GM18861 (cell line): Measurements from ENCODE around the gene CLEC1A.

Experiments
- ATAC-seq: cut with Tn5 transposase; IDR thresholded peaks from one replicate; pipeline ENCODE4 v1.9.1; 2021; ENCODE audit not compliant: unreplicated experiment

The CLEC1A gene

DNA sequence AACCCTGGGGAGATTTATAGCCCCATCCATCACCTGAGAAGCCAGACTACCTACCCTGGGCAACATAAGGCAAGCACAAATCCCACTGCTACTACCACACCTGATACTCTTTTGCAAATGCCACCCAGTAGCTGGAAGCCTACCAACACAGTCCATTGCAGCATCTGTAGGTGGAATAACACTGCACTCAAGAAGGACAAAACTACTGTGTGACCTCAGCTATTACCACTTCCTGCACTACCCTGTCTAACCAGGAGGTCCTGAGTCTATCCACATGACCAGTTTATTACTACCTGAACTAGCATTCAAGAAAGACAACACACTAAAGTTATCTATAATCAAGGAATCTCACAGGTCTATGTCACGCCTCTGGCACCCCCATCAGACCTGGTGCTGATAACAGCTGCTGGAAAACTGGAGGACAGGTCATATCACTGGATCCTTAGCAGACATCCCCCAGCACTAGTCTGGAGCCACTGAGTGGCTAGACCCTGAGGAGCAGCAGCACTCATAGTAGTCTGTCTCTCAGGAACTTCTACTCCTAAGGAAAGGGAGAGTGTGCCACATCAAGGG lies 2.9 kb upstream of the CLEC1A start:
- ATAC-seq: no peak

GRCh38 chr12:10101042-10101579 lies 2.3 kb upstream of the CLEC1A start:
- no peak for ATAC-seq

DNA sequence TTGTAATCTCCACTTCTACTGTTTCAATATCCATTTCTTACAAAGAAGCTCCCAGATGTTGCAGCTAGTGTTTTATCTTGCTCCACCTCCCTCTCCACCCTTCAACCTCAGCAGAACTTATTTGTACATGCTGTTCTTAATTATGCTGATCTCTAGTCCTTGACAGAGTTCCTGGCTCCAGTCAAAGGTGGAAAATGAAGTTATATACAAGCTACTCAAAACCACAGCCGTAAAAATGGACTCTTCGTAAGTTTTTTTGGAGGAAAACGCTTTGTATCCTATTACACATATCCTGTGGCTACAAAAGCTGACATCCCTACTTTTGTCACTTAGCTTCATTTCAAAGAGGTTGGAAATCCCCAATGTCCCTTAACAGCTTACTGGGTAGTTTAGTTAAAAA lies 1.3 kb downstream of the CLEC1A start:
- no peak for ATAC-seq

- no peak for ATAC-seq
Observed at GRCh38 chr12:10095971-10096370, 2.8 kb downstream of the CLEC1A start.

DNA sequence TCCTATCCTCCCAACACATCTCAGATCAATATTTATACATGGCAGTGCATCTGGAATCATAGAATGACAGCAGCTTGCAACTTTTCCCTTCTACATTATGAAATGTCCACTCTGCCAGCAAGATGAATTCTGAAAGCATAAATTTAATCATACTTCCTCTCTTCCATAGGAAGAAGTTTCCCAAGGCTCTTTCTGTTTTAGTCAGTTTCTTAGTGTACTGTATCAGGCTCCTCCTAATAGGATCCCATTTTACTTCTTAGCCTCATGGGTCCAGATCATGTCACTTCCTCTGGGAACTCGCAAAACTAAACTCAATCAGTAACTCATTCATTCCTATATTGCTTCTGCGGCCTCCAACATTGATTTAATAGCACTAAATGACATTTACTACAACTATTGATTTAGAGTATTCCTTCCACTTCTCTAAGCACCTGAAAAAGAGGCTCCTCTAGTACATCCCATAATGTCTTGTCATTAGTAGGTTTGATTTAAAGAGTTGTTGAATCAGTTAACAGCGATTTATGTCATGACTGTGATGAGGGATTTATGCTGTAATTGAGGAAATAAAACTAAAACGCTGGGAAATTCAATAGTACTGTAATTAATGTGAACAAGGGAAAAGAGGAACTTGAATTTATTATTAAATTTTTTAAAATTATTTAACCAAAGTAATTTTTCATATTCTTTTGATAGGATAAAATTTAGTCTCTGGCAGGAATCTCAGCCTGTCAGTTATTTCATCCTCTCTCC lies 4.0 kb downstream of the CLEC1A start:
- no peak for ATAC-seq

- no peak for ATAC-seq
Observed at GRCh38 chr12:10088955-10089900, 9.6 kb downstream of the CLEC1A start.

DNA sequence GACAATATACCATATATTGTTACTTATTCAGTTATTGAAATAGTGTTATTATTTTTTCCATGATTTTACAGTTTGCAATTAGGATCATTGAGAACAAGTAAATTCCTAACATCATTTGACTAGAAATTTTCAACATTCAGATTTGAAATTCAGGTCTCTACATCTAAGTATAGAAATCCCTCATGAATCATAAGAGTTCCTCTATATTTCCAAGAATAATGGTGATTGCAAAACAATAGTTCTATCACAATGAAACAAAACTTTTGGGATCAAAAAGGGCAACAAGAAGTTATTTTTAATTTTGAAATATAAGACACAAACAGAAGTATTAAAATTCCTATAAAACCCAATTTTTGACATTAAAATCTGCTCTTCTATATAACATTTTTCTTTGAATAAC lies 10.8 kb downstream of the CLEC1A start:
- no peak for ATAC-seq

GRCh38 chr12:10086387-10086786 lies 12.4 kb downstream of the CLEC1A start:
- no peak for ATAC-seq

- no peak for ATAC-seq
Observed at GRCh38 chr12:10084733-10085132, 14.1 kb downstream of the CLEC1A start.

- no peak for ATAC-seq
Observed at GRCh38 chr12:10082117-10082874, 16.5 kb downstream of the CLEC1A start.

DNA sequence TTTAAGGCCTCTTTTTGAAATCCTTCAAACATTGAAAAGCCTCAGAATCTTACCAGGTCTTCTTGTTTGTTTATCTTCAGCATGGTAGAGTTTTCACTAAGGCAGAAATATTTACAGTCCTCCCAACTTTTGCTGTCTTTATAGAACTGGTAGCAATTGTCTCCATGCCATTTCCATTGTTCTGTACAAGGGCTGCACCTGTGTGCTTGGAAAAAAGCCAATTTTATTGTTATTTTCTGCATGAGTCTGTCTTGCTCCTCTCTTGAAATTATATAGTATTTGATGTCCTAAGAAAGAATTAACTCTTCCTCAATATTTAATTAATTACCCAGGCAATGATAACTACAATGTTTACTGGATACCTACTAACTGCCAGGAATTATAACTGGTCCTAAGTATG lies 23.3 kb downstream of the CLEC1A start:
- ATAC-seq: no peak

GRCh38 chr12:10073261-10073660 lies 25.5 kb downstream of the CLEC1A start:
- no peak for ATAC-seq

DNA sequence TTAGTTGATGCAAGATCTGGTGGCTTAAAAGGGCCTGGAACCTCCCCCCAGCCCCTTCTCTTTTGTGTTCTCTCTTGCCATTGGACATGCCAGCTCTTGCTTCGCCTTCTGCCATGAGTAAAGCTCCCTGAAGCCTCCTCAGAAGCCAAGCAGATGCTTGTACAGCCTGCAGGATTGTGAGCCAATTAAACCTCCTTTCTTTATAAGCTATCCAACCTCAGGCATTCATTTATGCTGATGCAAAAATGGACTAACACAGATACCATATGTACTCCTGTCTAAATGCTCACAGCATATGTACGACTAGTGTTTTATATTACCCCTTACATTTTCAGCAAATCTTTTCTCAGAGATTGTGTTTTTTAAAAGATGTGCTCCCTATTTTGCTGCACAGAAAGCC lies 26.7 kb downstream of the CLEC1A start:
- no peak for ATAC-seq

DNA sequence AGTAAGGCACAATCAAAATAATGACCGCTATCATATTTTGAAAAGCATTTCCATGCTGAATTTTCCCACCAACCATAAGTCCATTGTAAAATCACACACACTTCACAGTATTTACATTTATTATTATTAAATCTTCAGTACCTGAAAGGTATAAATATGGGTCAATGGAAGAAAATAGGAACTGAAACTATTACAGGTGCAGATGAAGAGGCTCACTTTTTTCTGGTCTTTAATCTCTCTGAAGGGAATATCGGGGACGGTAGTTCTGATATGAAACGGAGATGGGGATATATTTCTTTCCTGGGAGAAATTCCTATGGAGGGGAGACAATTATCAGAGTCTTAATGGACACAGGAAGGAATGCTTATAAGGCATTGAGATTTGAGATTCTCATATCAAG lies 28.4 kb downstream of the CLEC1A start:
- ATAC-seq: no peak

DNA sequence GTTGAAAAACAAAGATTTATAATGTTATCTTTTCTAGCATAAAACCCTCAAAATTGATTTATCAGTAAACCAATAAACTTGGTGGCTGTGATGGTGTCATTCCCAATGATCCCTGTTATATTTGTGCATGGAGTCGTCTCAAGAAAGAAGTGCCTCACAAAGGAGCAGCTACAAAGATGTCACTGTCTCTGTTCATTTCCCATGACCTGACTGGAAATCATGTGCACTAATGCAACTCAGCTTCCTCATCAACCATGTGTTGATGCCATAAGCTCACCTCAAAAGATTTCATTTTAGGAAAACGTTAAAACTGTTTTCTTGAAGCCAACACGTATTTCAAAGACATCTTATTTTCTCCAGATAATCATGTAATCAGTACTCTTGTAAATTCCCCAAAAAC lies 28.8 kb downstream of the CLEC1A start:
- no peak for ATAC-seq

DNA sequence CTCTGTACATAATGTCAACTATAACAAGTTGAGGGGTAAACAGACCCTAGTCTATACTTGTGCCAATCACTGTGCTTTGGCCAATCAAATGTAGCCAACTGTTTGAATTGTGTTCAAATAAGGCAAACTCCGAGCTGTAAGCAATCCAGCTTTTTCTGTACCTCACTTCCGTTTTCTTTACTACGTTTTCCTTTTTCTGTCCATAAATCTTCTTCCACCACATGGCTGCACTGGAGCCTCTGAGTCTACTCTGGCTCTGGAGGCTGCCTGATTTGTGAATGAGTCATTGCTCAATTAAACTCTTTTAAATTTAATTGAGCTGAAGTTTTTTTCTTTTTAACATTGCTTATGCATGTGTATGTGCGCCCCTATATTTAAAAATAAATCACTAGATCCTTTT lies 29.7 kb downstream of the CLEC1A start:
- no peak for ATAC-seq

DNA sequence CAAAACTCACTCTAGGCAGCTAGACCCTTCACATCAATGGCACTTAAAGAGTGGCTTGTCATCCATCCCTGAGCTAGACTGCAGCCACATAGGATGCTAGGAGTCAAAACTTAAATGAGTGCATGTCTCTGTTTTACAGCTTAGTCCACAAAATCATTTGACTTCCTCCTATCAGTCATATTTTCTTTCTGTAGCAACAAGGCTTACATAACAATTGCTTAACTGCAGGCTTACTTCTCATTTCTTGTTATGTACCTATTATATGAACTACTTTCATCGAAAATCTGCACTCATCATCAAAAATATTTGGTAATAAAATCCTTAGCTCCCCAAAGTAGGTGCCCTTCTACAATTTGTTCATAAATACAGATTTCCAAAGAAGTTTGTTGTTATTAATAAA lies 30.1 kb downstream of the CLEC1A start:
- ATAC-seq: no peak

DNA sequence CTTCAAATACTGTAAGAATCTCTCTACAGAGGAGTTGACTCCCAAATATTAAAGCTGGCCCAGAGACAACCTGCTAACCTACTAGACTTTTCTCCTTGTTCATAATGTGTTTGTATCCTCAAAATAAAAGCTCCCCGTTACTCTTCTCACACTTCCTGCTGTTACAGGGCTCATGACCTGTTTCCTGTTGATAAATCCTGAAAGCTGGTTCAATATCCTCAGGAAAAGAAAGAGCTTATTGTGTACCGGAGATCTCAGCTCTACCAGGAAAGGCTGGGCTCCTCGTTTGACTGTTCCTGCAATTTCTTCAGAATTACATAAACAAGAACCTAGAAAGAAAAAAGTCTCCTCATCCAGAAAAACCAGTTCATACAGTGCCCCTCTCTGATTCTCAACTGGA lies 30.8 kb downstream of the CLEC1A start:
- no peak for ATAC-seq

- no peak for ATAC-seq
Observed at GRCh38 chr12:10067264-10067663, 31.5 kb downstream of the CLEC1A start.

- ATAC-seq: no peak
Observed at GRCh38 chr12:10065241-10065640, 33.5 kb downstream of the CLEC1A start.

- ATAC-seq: no peak
Observed at GRCh38 chr12:10058387-10058786, 40.4 kb downstream of the CLEC1A start.
